Astrocyte (in vitro differentiated cells and primary cell): ENCODE data around the gene TBC1D14.

Experiments
- EZH2 ChIP-seq: IDR thresholded peaks from 2 replicates; pipeline ENCODE4 v1.6.1; 2012; ENCODE audit warnings: mild to moderate bottlenecking, low read length, inconsistent platforms; ENCODE audit not compliant: insufficient read depth
- TF ChIP-seq, protein P1 (sequence below): IDR thresholded peaks from 2 replicates; pipeline ENCODE4 v1.5.1; 2011; ENCODE audit warnings: low read depth, mild to moderate bottlenecking, inconsistent platforms, low read length, moderate library complexity; ENCODE audit not compliant: insufficient read depth

DNA sequence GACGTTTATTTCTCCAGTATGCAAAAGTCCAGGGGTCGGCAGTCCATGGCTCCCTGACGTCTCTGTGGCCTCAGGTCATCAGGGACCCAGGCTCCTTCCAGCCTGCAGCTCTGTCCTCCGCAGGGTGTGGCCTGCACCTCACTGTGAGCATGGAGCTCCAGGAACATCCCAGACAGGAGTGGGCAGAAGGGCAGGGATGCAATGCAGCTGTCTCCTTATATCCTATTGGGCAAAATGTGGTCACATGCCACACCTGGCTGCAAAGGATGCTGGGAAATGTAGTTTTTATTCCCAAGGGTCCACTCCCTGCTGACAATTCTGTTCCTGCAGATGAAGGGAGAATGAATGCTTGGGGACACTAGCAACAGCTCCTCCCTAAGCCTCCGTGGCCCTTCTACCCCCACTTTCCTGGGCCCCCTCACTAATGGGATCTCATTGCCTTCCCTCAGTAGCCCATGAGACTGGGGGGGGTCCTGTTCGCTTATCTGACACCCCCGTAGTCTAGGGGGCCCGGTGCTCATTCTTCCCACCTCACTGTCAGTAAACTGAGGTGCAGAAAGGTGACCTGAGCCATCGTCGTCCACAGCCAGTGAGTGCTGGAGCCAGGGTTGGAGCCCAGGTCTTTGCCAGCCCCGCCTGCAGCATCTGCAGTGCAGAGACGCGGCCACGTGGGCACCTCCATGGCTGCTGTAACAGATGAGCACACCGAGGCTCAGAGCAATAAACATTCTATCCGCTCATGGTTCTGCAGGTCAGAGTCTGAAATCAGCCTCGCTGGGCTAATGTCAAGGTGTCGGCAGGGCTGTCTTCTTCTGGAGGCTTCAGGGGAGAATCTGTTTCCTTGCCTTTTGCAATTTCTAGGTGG is 164.1 kb downstream of the TBC1D14 start:
- TF ChIP-seq, protein P1, sequence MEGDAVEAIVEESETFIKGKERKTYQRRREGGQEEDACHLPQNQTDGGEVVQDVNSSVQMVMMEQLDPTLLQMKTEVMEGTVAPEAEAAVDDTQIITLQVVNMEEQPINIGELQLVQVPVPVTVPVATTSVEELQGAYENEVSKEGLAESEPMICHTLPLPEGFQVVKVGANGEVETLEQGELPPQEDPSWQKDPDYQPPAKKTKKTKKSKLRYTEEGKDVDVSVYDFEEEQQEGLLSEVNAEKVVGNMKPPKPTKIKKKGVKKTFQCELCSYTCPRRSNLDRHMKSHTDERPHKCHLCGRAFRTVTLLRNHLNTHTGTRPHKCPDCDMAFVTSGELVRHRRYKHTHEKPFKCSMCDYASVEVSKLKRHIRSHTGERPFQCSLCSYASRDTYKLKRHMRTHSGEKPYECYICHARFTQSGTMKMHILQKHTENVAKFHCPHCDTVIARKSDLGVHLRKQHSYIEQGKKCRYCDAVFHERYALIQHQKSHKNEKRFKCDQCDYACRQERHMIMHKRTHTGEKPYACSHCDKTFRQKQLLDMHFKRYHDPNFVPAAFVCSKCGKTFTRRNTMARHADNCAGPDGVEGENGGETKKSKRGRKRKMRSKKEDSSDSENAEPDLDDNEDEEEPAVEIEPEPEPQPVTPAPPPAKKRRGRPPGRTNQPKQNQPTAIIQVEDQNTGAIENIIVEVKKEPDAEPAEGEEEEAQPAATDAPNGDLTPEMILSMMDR = no peak
- TF ChIP-seq EZH2 = no peak
